H1 (cell line): ENCODE results near the gene SYNDIG1. TPM values are rescaled to one million over a fixed set of nuclear protein-coding genes. Genes with fewer than 3 reads are reported as not detected.

ENCODE experiments used
- CTCF ChIA-PET: fragments of 300-600 bp; sonication (Branson Sonifier 250); formaldehyde crosslinking; loops from one replicate; lab custom pipeline; 2021; ENCODE audit not compliant: partially characterized antibody; lab: Charles Lee
- POLR2A ChIA-PET: fragments of 300-600 bp; sonication (Branson Sonifier 250); formaldehyde crosslinking; loops from one replicate; lab custom pipeline; 2021; ENCODE audit warnings: inconsistent platforms; ENCODE audit not compliant: partially characterized antibody; lab: Charles Lee
- DNase-seq, 2 experiments: peaks; one replicate each; pipeline versions ENCODE4 v3.0.0 to v3.0.0-alpha.2; 2010 to 2022; ENCODE audit warnings: low spot score in 2 of 2, low read depth in 1 of 2, mixed read lengths in 1 of 2
- FAIRE-seq: peaks from 2 replicates; lab custom pipeline; 2011; peaks lifted over from hg19 to GRCh38; lab: Jason Lieb, UNC
- H2AFZ ChIP-seq: 2 replicates; pipeline ENCODE4 v1.8.1; 2012; ENCODE audit warnings: low read length, inconsistent platforms
- H2AK5ac ChIP-seq: 2 replicates; pipeline ENCODE4 v1.6.1; 2013; ENCODE audit warnings: low read depth, low read length
- H2BK120ac ChIP-seq: replicated peaks from 2 replicates; pipeline ENCODE3; 2013; ENCODE audit warnings: low read depth, low read length, inconsistent platforms
- H2BK12ac ChIP-seq: 2 replicates; pipeline ENCODE4 v1.6.1; 2013; ENCODE audit warnings: low read depth, low read length
- H2BK15ac ChIP-seq: 2 replicates; pipeline ENCODE4 v1.6.1; 2013; ENCODE audit warnings: low read length
- H2BK20ac ChIP-seq: 2 replicates; pipeline ENCODE4 v1.6.1; 2013; ENCODE audit warnings: low read length
- H2BK5ac ChIP-seq: 2 replicates; pipeline ENCODE4 v1.6.1; 2013; ENCODE audit warnings: low read depth, low read length
- H3K14ac ChIP-seq: 2 replicates; pipeline ENCODE4 v1.6.1; 2013; ENCODE audit warnings: inconsistent platforms; ENCODE audit not compliant: insufficient read length
- H3K18ac ChIP-seq: 2 replicates; pipeline ENCODE4 v1.6.1; 2013; ENCODE audit warnings: low read length; ENCODE audit errors: extremely low read depth
- H3K23ac ChIP-seq: 2 replicates; pipeline ENCODE4 v1.6.1; 2013; ENCODE audit warnings: inconsistent platforms; ENCODE audit not compliant: insufficient read length
- H3K23me2 ChIP-seq: 2 replicates; pipeline ENCODE4 v1.6.1; 2013; ENCODE audit warnings: low read depth, low read length
- H3K27ac ChIP-seq: 2 replicates; pipeline ENCODE4 v1.6.1; 2011; ENCODE audit warnings: low read depth, low read length, inconsistent platforms
- H3K27me3 ChIP-seq, 4 experiments: replicated peaks in 1 of 4; 1 replicate in 1 of 4; 2 replicates in 3 of 4; pipeline versions ENCODE4 v1.6.1 to v1.8.1; 2011 to 2013; ENCODE audit warnings: low read length in 3 of 4, mild to moderate bottlenecking in 3 of 4, inconsistent platforms in 2 of 4, mixed read lengths in 2 of 4, moderate library complexity in 1 of 4; ENCODE audit not compliant: control insufficient read depth in 3 of 4, insufficient read depth in 3 of 4; ENCODE audit errors: extremely low read depth in 1 of 4
- H3K36me3 ChIP-seq, 4 experiments: 2 replicates each; pipeline versions ENCODE4 v1.6.1 to v1.8.1; 2011 to 2013; ENCODE audit warnings: mild to moderate bottlenecking in 4 of 4, low read length in 3 of 4, moderate library complexity in 2 of 4, control low read depth in 1 of 4, inconsistent platforms in 1 of 4; ENCODE audit not compliant: insufficient read depth in 4 of 4, control insufficient read depth in 2 of 4
- H3K4ac ChIP-seq: replicated peaks from 2 replicates; pipeline ENCODE3; 2013; ENCODE audit warnings: low read length, low read depth, mixed read lengths, inconsistent platforms; ENCODE audit not compliant: insufficient read length
- H3K4me1 ChIP-seq, 4 experiments: replicated peaks in 1 of 4; 1 replicate in 1 of 4; 2 replicates in 3 of 4; pipeline versions ENCODE4 v1.6.1 to v1.8.1; 2011 to 2013; ENCODE audit warnings: low read length in 3 of 4, inconsistent platforms in 2 of 4, mixed read lengths in 1 of 4; ENCODE audit not compliant: insufficient read depth in 4 of 4, control insufficient read depth in 3 of 4
- H3K4me2 ChIP-seq, 2 experiments: 2 replicates each; pipeline versions ENCODE4 v1.6.1 to v1.8.1; 2011 to 2013; ENCODE audit warnings: low read depth in 2 of 2, low read length in 2 of 2, control low read depth in 1 of 2, inconsistent platforms in 1 of 2, mild to moderate bottlenecking in 1 of 2; ENCODE audit not compliant: insufficient read depth in 1 of 2
- H3K4me3 ChIP-seq, 4 experiments: fragments of 200-600, 300-600 bp in 1 of 4; sonication (generic), shearing (Covaris generic), sonication (Bioruptor Twin) in 1 of 4; 2 replicates each; pipeline versions ENCODE4 v1.5.1 to v1.8.1; 2011 to 2016; ENCODE audit warnings: low read length in 4 of 4, low read depth in 3 of 4, control low read depth in 2 of 4, inconsistent platforms in 2 of 4, mild to moderate bottlenecking in 2 of 4, mixed read lengths in 1 of 4, moderate library complexity in 1 of 4; ENCODE audit not compliant: insufficient read depth in 2 of 4; ENCODE audit errors: extremely low read depth in 1 of 4
- H3K56ac ChIP-seq: replicated peaks from 2 replicates; pipeline ENCODE3; 2013; ENCODE audit warnings: low read depth, mild to moderate bottlenecking, mixed read lengths, low read length, inconsistent platforms; ENCODE audit not compliant: insufficient read length
- H3K79me1 ChIP-seq: 2 replicates; pipeline ENCODE4 v1.6.1; 2013; ENCODE audit warnings: low read depth, low read length, control low read depth
- H3K79me2 ChIP-seq, 2 experiments: 2 replicates each; pipeline versions ENCODE4 v1.6.1 to v1.8.1; 2012 to 2013; ENCODE audit warnings: low read length in 2 of 2, mild to moderate bottlenecking in 2 of 2, inconsistent platforms in 1 of 2; ENCODE audit not compliant: insufficient read depth in 2 of 2, control insufficient read depth in 1 of 2
- H3K9ac ChIP-seq, 4 experiments: replicated peaks in 1 of 4; 1 replicate in 1 of 4; 2 replicates in 3 of 4; pipeline versions ENCODE4 v1.6.1 to v1.8.1; 2011 to 2013; ENCODE audit warnings: low read depth in 3 of 4, low read length in 3 of 4, control low read depth in 2 of 4, mild to moderate bottlenecking in 2 of 4, moderate library complexity in 2 of 4, inconsistent platforms in 1 of 4; ENCODE audit errors: extremely low read depth in 1 of 4
- H3K9me3 ChIP-seq, 2 experiments: 2 replicates each; pipeline versions ENCODE4 v1.6.1 to v1.8.1; 2012 to 2013; ENCODE audit warnings: mild to moderate bottlenecking in 2 of 2, moderate library complexity in 2 of 2, control low read depth in 1 of 2, inconsistent platforms in 1 of 2, low read depth in 1 of 2, low read length in 1 of 2, mixed read lengths in 1 of 2; ENCODE audit not compliant: insufficient read depth in 2 of 2
- H4K20me1 ChIP-seq, 2 experiments: replicated peaks in 1 of 2; 2 replicates each; pipeline versions ENCODE3 to v1.8.1; 2011 to 2013; ENCODE audit warnings: inconsistent platforms in 2 of 2, low read length in 2 of 2, mild to moderate bottlenecking in 1 of 2; ENCODE audit not compliant: insufficient read depth in 2 of 2, control insufficient read depth in 1 of 2
- H4K5ac ChIP-seq: 2 replicates; pipeline ENCODE4 v1.6.1; 2013; ENCODE audit warnings: low read length, low read depth, mixed read lengths, inconsistent platforms; ENCODE audit not compliant: insufficient read length
- H4K8ac ChIP-seq: 2 replicates; pipeline ENCODE4 v1.8.0; 2013; ENCODE audit warnings: mild to moderate bottlenecking, moderate library complexity, low read length, inconsistent platforms; ENCODE audit not compliant: insufficient read depth; ENCODE audit errors: extremely low read depth
- H4K91ac ChIP-seq: replicated peaks from 2 replicates; pipeline ENCODE3; 2013; ENCODE audit warnings: low read length, mixed read lengths, inconsistent platforms; ENCODE audit not compliant: insufficient read length
- CTCF ChIP-seq, 3 experiments: IDR thresholded peaks; 1 replicate in 2 of 3; 2 replicates in 1 of 3; pipeline versions ENCODE4 v1.5.1 to v1.6.1; 2011; ENCODE audit warnings: low read length in 3 of 3, mild to moderate bottlenecking in 3 of 3, inconsistent platforms in 2 of 3, low read depth in 1 of 3, moderate library complexity in 1 of 3; ENCODE audit not compliant: insufficient read depth in 1 of 3; ENCODE audit errors: control extremely low read depth in 1 of 3
- HDAC2 ChIP-seq, 2 experiments: fragments of 300-600 bp in 1 of 2; sonication (generic) in 1 of 2; IDR thresholded peaks; 2 replicates each; pipeline ENCODE4 v1.6.1; 2011 to 2012; ENCODE audit warnings: low read depth in 2 of 2, low read length in 2 of 2, mild to moderate bottlenecking in 2 of 2, moderate library complexity in 2 of 2, borderline replicate concordance in 1 of 2, inconsistent platforms in 1 of 2
- POLR2A ChIP-seq, 2 experiments: IDR thresholded peaks; 1 replicate in 1 of 2; 2 replicates in 1 of 2; pipeline ENCODE4 v1.6.1; 2011; ENCODE audit warnings: low read depth in 2 of 2, low read length in 2 of 2, mild to moderate bottlenecking in 2 of 2; ENCODE audit errors: control extremely low read depth in 1 of 2
- POLR2AphosphoS5 ChIP-seq: IDR thresholded peaks from 2 replicates; pipeline ENCODE4 v1.6.1; 2011; ENCODE audit warnings: low read depth, low read length
- RNF2 ChIP-seq: fragments of 200-900, 300-1000 bp; sonication (generic); IDR thresholded peaks from 2 replicates; pipeline ENCODE4 v1.7.1; 2016; ENCODE audit warnings: borderline replicate concordance, low read depth, mild to moderate bottlenecking, antibody characterized with exemption, low read length; ENCODE audit not compliant: poor library complexity, severe bottlenecking; ENCODE audit errors: missing control alignments
- SRF ChIP-seq: IDR thresholded peaks from 2 replicates; pipeline ENCODE4 v1.6.1; 2011; ENCODE audit warnings: mild to moderate bottlenecking, low read depth, low read length, moderate library complexity
- WGBS, 2 experiments: shearing (Covaris generic) in 1 of 2; methylation state at CpG; one replicate each; pipeline versions ENCODE4 v1.1.6 to v1.1.7; 2013 to 2015; ENCODE audit warnings: low lambda C conversion rate in 2 of 2, mixed read lengths in 2 of 2, inconsistent platforms in 1 of 2, low coverage in 1 of 2, missing lambda C conversion rate in 1 of 2; ENCODE audit not compliant: insufficient replicate concordance in 2 of 2, insufficient coverage in 1 of 2, insufficient read length in 1 of 2; ENCODE audit errors: extremely low coverage in 1 of 2, missing lambda C conversion rate in 1 of 2; 5-methylcytosine and 5-hydroxymethylcytosine counted together
- polyA plus RNA-seq, 7 experiments: library from polyadenylated mRNA; depleted of rRNA in 3 of 7; stranded (reverse) in 5 of 7; unstranded in 2 of 7; fragments of >200 nt in 5 of 7; fragments of 200-250 nt in 2 of 7; gene quantifications; 1 replicate in 5 of 7; 2 replicates in 1 of 7; 4 replicates in 1 of 7; pipeline versions ENCODE4 v1.2.1 to v1.2.3, GENCODE V29; 2011 to 2013; ENCODE audit warnings: missing spikeins in 2 of 7, mixed read lengths in 2 of 7
- total RNA-seq: library from RNA; stranded (reverse); fragmentation: NEBNext Ultra II Directional; extraction: Animal tissue kit (Norgen Biotek cat#: 25700); gene quantifications from 2 replicates; pipeline ENCODE4 v1.2.1, GENCODE V29; 2021

Gene SYNDIG1
- total and polyA plus RNA-seq, 2 of the 8 experiments (the other 6 are each of a cell fraction or from before 2014, with no cell fraction given) = 6.5 to 7.8 TPM

GRCh38 chr20:24703284-24703610, 233.8 kb downstream of the SYNDIG1 start:
- Histone ChIP-seq H3K4me3 (no peak overlapping the region), H3K27ac (no peak overlapping the region), H4K91ac (no peak overlapping the region), H2BK15ac (no peak overlapping the region), H3K79me1 (no peaks in the 10 kb centered on the region), H3K9me3 (no peaks in the 10 kb centered on the region), H3K18ac (no peak overlapping the region), H3K4me1 (no peaks in the 10 kb centered on the region), H3K23ac (no peak overlapping the region), H2BK120ac (no peak overlapping the region), H3K9ac (no peak overlapping the region), H4K8ac (no peak overlapping the region), H2BK12ac (no peak overlapping the region), H3K36me3 (no peaks in the 10 kb centered on the region), H3K27me3 (no peaks in the 10 kb centered on the region), H4K20me1 (no peaks in the 10 kb centered on the region), H2BK5ac (no peak overlapping the region), H3K56ac (no peak overlapping the region), H2AFZ (no peak overlapping the region), H4K5ac (no peak overlapping the region), H3K4me2 (no peak overlapping the region), H2BK20ac (no peak overlapping the region), H3K14ac (no peak overlapping the region), H3K23me2 (no peaks in the 10 kb centered on the region), H3K4ac (no peak overlapping the region), H3K79me2 (no peaks in the 10 kb centered on the region), H2AK5ac (no peak overlapping the region)
- no peak for DNase-seq
- no peak for FAIRE-seq
- CTCF ChIA-PET = no interaction called here
- POLR2A ChIA-PET = no interaction called here
- TF ChIP-seq CTCF (IDR thresholded peaks at IDR 0.05; ENCODE audit: control extremely low read depth in 1 of 3, insufficient read depth in 1 of 3, low read depth in 1 of 3, low read length in 3 of 3) (no peak), RNF2 (no peak), POLR2AphosphoS5 (no peak), POLR2A (IDR thresholded peaks at IDR 0.05; ENCODE audit: control extremely low read depth in 1 of 2, low read depth in 2 of 2, low read length in 2 of 2) (no peak), HDAC2 (IDR thresholded peaks at IDR 0.05; ENCODE audit: borderline replicate concordance in 1 of 2, low read depth in 2 of 2, low read length in 2 of 2) (no peak), SRF (no peak)
- WGBS, 2 experiments = 89% methylated on average over 9 of the region's 9 CpGs; no CpG with 5 or more reads in 1 of the 2 experiments
